Mucosa of gallbladder (tissue), 1 donor: ENCODE measurements around the gene PTMA. TPM values are rescaled to one million over a fixed set of nuclear protein-coding genes. Genes with fewer than 3 reads are reported as not detected.

Source experiments
- DNase-seq: peaks from one replicate; pipeline ENCODE4 v3.0.0-alpha.2; 2020; ENCODE audit warnings: low spot score
- total RNA-seq: library from RNA; stranded (reverse); gene quantifications from one replicate; pipeline ENCODE4 v1.2.1, GENCODE V29; 2021
- donor health status: DM: no; HTN: no; CAD: no.

Gene PTMA
- total RNA-seq, 1 donor from 2014 or later, result 763 TPM

DNA sequence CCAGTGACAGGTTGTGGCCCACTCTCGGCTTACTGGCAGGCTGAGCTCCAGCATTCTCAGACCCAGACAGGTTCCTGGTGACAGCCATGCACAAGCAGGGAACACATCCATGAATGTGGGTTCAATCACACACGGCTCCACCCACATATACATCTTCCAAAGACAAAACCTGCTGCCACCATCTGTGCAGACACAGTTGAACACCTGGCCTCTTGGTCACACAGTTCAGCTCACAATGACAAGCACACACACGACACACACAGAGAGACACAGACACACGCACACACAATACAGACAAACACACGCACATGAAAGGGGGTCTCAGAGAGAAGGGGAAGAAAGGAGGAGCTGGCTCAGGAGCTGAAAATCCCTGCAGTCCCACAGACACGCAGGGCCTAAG, 32.1 kb upstream of the PTMA start:
- DNase-seq, result no peak

DNA sequence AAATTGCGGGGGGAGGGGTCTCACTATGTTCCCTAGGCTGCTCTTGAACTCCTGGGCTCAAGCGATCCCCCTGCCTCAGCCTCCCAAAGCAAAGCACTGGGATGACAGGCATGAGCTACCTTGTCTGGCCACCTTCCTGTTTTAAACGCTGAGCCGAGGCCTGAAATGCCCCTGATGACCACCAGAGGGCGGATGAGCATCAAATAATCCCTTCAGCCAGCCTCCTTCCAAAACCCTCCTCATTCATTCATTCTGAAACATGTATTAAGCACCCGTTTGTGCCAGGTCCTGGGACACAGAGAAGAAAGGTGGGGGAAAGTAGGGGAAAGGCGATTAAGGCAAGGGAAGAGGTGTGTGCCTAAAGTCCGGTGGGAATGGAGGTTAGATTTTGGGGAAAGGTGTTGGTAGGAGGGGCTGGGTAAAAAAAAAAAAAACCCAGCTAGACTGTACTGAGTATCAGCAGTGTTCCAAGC, 30.7 kb upstream of the PTMA start:
- DNase-seq, result peak; percentile 91

- no peak for DNase-seq
Measured at GRCh38 chr2:231679908-231680284, 28.4 kb upstream of the PTMA start.

DNA sequence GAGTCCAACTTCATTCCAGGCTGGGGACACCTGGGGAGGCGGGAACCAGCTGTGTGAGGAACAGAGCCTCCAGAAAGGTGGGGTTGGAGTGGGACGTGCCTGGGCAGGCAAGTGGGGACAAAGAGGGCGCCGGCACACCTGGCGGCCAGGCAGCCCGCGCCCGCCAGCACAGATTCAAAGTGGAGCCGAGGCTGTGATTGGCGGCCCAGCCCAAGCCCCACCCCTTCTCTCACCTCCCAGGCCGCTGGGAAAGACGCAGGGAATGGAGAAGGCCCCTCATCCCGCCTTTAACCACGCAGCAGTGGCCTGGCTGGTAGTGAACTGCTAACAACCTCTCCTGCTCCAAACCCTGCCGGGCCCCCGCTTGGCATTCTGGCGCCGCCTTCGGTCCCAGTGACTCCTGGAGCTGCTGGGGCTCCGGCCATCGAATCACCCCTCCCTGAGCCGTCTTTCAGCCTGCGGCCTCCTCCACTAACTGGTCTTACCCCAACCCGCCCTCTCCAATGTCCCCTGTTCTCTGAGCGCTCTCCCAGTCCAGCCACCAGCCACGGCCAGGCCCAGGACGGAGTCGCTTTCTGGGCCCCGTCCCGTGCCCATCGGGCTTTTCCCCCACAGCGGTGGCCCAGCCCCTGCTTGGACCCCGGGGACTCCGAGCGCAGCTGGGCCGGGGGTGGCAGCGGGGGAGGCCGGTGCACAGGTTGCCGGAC, 27.9 kb upstream of the PTMA start:
- DNase-seq, result no peak

DNA sequence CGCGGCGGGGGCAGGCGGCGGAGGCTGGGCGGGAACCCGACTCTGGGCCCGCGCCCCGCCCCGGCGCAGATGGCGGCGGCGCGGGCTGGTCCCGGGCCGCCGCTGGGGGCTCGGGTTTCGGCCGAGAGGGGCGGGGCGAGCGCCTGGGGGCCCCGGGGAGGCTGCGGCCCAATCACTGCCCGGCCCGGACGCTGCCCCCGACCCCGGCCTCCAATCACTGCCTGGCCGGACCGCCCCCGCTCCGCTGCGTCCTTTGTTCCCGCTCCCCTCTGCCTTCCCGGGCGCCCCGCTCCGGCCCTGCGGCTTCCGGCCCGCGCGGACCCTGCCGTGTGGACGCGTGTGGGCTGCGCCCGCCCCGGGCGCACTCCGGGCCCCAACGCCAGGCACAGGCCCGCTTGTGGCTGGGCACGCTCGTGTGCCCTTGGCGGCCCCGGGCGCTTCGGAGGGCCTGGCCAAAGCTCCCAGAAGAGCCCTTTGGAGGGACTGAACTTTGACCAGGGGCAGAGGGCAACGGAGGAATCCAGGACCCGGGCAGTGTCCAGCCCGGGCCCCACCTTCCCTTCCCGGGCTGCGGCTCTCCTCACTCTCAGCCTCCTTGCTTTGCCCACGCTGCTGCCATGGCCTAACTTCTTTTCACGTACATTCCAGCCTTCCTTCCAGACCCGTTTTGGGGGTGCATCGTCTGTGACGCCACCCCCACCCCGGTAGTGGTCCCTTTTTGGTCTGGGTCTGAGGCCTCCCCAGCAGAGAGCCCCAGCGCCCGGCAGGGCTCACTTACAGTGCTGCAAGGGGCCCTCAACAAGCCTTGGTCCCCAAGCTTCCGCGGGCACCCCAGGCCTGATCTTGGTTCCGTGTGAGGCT, 27.1 kb upstream of the PTMA start:
- peak; percentile 72 for DNase-seq

GRCh38 chr2:231682603-231683291, 25.6 kb upstream of the PTMA start:
- no peak for DNase-seq

DNA sequence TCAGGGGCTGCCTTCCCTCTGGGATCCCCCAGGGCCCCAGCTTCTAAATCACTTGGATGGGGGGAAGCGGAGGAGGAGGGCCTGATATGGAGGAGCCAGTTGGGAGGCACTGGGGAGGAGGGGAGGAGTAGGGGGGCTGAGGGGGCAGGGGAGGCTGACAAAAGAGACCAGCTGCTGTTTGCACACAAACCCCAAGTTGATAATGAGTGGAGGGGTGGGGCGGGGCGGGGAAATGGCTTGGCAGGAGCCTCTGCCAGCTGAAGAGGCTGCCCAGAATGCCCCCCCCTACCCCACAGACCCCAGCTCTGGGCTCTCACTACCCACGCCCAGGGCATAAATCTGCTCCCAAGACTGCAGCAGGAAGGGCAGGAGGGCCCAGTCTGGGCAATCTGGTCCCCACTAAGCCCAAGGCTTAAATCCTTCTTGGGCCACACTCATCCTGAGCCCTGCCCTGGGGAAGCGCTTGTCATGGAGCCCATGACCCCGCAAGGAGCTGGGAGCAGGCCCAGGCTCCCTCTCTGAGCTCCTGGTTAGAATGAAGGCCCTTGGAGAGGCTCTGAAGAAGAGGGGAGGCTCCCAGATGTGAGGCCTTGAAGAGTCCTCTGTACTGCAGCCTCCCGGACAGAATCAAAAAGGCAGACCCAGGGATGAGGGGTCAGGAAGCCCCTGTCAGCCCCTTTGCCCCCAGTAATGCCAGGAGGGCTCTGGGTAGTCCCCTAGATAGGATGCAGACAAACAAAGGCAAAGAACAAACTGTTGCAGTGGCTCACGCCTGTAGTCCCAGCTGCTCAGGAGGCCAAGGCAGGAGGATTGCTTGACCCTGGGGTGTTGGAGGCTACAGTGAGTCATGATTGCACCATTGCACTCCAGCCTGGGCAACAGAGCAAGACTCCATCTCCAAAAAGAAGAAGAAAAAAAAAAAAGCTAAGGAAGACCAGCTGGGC, 24.8 kb upstream of the PTMA start:
- DNase-seq, result no peak

DNA sequence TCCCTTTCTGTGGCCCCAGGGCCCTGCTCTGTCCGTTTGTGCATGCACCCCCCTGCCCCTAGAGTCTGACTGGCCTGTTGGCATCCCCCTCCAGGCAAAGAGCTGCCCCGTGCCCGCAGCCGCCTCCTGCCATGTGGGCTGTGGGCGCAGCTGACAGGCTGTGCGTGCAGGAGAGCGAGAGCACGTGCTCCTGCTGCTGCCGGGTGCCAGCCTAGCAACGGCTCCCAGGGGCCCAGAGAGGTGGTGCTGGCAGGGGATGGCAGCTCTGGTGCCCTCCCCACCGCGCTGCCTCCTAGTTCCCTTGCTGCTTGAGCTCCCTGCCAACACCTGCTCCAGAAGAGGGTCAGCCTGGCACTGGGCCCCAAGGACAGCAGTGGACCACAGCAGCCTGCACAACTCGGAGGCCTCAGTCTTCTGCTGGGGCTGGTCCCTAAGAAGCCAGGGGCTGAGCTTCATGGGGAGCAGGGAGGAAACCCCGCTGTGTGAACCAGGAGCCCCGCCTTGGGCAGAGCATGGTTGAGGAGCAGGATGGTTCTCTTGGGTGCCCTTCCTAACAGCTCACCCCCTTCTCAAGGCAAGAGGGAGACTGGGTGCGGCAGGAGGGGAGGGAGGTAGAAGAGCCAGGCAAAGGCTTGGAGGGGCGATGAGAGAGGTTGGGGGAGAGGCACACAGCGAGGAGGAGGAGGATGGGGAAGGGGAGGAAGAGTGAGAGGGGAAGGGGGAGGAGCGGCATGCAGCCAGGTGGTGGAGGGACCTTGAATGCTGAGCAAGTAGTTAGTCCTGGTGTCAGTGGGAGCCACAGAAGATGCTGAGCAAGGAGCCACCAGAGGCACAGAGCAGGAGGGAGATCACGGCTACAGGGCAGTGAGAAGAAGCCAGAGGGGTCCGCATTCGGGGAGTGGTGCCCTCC, 23.8 kb upstream of the PTMA start:
- no peak for DNase-seq

GRCh38 chr2:231685349-231686191, 22.8 kb upstream of the PTMA start:
- DNase-seq, result no peak

DNA sequence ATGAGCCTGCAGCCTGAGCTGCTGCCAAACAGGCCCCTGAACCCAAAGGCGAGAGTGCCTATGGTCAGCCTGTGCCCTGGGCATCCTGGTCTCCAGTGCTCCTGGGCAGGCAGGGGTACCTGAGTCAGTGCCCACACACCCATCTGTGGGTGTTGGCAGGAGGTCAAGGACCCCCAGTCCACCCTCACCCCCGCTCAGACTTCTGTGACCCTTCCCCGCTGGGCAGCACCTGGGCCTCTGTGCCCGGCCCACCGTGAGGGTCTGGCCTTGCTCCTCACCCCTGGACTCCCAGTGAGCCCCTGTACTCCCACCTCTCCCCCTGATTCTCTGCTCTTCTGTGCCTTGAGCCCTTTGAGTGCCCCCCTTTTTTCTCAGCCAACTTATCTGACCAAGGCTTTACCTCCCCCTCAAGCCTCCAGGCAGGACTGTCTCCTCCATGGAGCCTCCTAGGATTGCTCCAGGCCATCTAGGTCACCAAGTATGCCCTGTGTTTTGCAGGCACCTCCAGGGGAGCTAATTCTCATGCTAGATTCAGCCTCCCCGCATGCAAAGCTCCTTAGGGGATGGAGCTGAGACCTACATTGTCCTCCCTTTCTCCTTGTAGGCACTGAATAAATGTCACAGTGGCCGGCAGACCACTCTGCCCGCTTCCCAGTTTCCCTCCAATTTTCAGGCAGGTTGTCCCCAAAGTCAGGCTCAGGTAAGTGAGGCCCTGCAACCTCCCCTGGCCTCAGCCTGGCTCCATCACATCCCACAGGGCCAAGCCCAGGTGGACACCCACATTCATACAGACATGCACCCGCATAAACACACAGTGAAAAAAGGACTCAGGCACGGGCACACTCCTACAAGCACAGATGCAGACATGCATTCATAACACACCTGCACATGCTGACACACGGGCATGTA, 21.9 kb upstream of the PTMA start:
- no peak for DNase-seq

GRCh38 chr2:231687133-231687852, 21.0 kb upstream of the PTMA start:
- DNase-seq, result peak; percentile 44

DNA sequence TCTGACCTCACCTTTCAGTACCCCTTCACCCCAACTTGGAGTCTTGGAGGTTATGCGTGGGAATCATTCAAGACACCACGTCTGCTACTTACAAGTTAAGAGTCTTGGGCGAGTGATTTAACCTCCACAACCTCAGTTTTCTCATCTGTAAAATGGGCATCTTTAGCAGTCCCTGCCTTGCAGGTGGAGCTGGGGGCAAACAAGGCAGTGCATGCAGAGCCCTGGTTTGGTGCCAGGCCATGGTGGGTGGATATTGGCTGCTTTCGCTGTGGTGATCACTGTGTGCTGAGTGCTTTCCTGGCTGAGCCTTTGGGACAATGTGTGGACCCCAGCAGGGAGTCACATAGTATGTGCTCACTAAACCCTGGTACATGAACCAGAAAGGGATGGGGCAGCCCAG, 20.4 kb upstream of the PTMA start:
- DNase-seq, result no peak

- no peak for DNase-seq
Measured at GRCh38 chr2:231688719-231689118, 19.6 kb upstream of the PTMA start.

DNA sequence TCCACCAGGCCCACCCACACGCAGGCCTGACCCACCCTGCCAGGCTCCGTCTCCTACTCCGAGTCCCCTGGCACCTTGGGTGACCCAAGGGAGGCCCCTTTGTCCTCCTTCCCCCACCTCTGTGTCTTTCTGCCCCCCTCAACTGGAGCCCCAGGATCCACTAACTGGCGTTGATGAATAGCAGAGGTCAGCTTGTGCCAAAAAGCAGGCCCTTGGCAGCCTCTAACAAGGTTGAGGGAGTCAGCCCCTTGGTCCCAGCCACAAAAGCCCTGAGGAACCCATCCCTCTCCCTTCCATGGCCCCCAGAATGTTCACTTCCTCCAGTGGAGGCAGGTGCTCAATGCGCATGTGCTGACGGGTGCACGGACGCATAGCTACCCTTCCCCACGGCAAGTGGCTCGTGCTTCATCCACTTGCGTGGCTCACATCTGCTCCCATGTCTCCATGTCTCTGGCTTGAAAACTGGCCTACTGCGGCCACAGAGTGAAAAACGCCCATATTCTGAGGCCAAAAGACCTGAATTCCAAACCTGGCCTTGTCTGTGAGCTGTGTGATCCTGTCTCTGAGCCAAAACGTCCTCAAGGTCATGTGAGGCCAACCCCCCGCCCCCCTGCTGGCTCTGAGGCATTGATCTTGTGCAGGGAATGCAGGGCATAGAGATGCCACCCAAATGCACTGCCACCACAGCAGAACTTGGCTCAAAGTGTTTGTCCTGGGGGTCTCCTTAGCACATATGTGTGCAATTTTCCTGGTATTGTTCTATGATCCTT, 19.0 kb upstream of the PTMA start:
- DNase-seq, result no peak

GRCh38 chr2:231691251-231691772, 17.0 kb upstream of the PTMA start:
- no peak for DNase-seq

DNA sequence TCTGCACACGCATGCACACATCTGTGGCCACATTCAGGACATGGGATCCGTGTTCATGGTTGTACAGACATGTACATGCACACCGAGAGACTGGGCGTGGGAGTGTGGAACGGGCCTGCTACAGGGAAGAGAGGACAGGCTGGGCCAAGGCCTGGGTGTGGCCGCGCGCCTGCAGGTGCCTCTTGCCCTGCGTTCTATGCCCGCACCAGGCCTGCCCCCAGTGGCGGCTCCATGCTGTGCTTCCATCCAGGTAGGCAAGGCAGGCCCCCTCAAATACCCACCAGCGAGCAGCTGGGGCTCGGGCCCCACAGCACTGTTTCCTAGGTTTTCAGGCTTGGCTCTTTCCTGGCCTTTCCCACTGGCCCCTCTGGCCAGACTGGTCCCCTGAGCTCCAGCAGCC, 15.5 kb upstream of the PTMA start:
- DNase-seq, result no peak

DNA sequence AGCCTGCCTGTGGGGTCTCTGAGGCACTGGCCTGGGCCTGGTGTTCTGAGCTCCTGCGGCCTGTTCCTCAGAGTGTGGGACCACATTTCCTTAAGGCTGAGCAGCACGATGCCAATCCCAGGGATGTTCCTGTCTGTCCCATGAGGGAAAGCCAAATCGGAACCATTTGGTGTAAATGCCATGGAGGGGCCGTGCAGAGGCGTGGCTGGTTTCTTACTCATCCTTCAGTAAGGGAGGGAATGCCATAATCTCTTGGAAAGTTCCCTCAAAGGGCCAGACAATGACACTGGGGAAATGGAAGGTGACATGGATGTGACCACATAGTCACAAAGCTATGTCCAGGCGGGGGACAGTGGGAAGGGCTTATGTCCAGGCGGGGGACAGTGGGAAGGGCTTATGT, 14.4 kb upstream of the PTMA start:
- no peak for DNase-seq
